GM21619 (cell line): ENCODE results near the gene SOCS6.
"Not testable (repeated sequence)": the region's sequence is repeated elsewhere in the genome, so short reads cannot be mapped to it uniquely, and the experiment has no call there.

Experiments used
- ATAC-seq: cut with Tn5 transposase; IDR thresholded peaks from one replicate; pipeline ENCODE4 v1.9.1; 2021; ENCODE audit not compliant: unreplicated experiment

SOCS6 gene

GRCh38 chr18:70355620-70356385 is 67.0 kb downstream of the SOCS6 start:
- ATAC-seq: no peak

GRCh38 chr18:70358105-70358406 is 69.2 kb downstream of the SOCS6 start:
- ATAC-seq: peak; percentile 74

GRCh38 chr18:70359071-70359470 is 70.2 kb downstream of the SOCS6 start:
- no peak for ATAC-seq

GRCh38 chr18:70362258-70362657 is 73.4 kb downstream of the SOCS6 start:
- ATAC-seq: no peak

GRCh38 chr18:70363861-70364260 is 75.0 kb downstream of the SOCS6 start:
- no peak for ATAC-seq

- ATAC-seq: no peak
Observed at GRCh38 chr18:70365361-70365760, 76.5 kb downstream of the SOCS6 start.

- no peak for ATAC-seq
Observed at GRCh38 chr18:70366174-70366573, 77.3 kb downstream of the SOCS6 start.

- no peak for ATAC-seq
Observed at GRCh38 chr18:70366670-70367069, 77.8 kb downstream of the SOCS6 start.

GRCh38 chr18:70367344-70367743 is 78.5 kb downstream of the SOCS6 start:
- not testable (repeated sequence) for ATAC-seq

- ATAC-seq: no peak
Observed at GRCh38 chr18:70368903-70369302, 80.1 kb downstream of the SOCS6 start.

GRCh38 chr18:70370762-70371733 is 82.2 kb downstream of the SOCS6 start:
- ATAC-seq: no peak

- no peak for ATAC-seq
Observed at GRCh38 chr18:70371908-70372307, 83.1 kb downstream of the SOCS6 start.

- ATAC-seq: no peak
Observed at GRCh38 chr18:70372450-70373041, 83.7 kb downstream of the SOCS6 start.

- no peak for ATAC-seq
Observed at GRCh38 chr18:70373042-70373519, 84.2 kb downstream of the SOCS6 start.

GRCh38 chr18:70374154-70374553 is 85.3 kb downstream of the SOCS6 start:
- ATAC-seq: no peak

GRCh38 chr18:70376137-70376913 is 87.5 kb downstream of the SOCS6 start:
- ATAC-seq: no peak

- ATAC-seq: no peak
Observed at GRCh38 chr18:70376914-70377258, 88.0 kb downstream of the SOCS6 start.

GRCh38 chr18:70377317-70377799 is 88.5 kb downstream of the SOCS6 start:
- ATAC-seq: no peak

GRCh38 chr18:70377857-70378701 is 89.2 kb downstream of the SOCS6 start:
- ATAC-seq: no peak
